ENCODE measurements around the gene NT5C. TPM values are rescaled to one million over a fixed set of nuclear protein-coding genes. Genes with fewer than 3 reads are reported as not detected.
"Not testable (repeated sequence)": the region's sequence is repeated elsewhere in the genome, so short reads cannot be mapped to it uniquely, and the experiment has no call there.

Gene NT5C
- total and polyA plus RNA-seq, 11 donors = 15.9 to 56.0 (median 24.7) TPM

DNA sequence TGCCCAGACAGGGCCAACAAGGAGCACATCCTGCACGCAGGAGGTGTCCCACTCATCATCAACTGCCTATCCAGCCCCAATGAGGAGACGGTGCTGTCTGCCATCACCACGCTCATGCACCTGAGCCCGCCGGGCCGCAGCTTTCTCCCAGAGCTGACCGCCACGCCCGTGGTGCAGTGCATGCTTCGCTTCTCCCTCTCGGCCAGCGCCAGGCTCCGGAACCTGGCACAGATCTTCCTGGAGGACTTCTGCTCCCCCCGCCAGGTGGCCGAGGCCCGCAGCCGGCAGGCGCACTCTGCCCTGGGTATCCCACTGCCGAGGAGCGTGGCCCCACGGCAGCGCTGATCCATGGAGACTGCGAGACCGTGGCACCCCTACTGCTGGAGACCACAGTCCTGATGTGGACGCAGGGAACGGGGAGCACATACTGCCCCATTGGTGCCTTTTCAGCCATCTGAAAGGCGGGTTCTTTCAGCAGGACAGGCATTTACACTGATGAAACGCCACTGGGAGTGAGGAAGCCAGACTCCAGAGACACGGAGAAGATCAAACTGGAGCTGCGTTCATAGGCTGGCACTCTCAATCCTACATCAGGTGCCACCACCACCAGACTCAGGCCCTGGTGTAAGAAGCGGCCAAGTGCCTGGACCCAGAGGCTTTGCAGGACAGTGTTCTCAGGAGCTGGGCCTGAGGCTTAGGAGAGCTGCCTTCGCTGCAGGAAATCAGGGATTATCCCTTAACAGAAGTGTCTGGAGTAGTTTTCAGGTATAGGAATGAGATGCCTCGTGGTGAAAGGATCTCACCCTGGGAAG lies 2.6 kb downstream of the NT5C start:
- Histone ChIP-seq H3K27ac (no peak overlapping the region), H3K4me1 (peaks cover 0 to 39% (median 15%) of the 10 kb centered on the region in 12 donors), H3K9me3 (no peaks in the 10 kb centered on the region), H3K36me3 (peaks cover 0 to 19% (median 11%) of the 10 kb centered on the region in 9 donors), H3K4me3 (no peak overlapping the region), H3K27me3 (no peaks in the 10 kb centered on the region)
- intact Hi-C loops (cut with DNase I) = loop anchor here in 1 of 10 donors (10.0 kb wide), 1 partner anchor 164 kb away; no protein-coding TSS in a partner anchor
- WGBS, 4 donors = 84 to 92% (median 89%) methylated on average over 17 to 33 of the region's 33 CpGs
- TF ChIP-seq POLR2A (IDR thresholded peaks at IDR 0.05) = no peak
- TF ChIP-seq, protein P1, sequence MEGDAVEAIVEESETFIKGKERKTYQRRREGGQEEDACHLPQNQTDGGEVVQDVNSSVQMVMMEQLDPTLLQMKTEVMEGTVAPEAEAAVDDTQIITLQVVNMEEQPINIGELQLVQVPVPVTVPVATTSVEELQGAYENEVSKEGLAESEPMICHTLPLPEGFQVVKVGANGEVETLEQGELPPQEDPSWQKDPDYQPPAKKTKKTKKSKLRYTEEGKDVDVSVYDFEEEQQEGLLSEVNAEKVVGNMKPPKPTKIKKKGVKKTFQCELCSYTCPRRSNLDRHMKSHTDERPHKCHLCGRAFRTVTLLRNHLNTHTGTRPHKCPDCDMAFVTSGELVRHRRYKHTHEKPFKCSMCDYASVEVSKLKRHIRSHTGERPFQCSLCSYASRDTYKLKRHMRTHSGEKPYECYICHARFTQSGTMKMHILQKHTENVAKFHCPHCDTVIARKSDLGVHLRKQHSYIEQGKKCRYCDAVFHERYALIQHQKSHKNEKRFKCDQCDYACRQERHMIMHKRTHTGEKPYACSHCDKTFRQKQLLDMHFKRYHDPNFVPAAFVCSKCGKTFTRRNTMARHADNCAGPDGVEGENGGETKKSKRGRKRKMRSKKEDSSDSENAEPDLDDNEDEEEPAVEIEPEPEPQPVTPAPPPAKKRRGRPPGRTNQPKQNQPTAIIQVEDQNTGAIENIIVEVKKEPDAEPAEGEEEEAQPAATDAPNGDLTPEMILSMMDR (IDR thresholded peaks at IDR 0.05) = no peak
- no peak for DNase-seq
- no peak for ATAC-seq

GRCh38 chr17:75127936-75128335 lies 3.6 kb downstream of the NT5C start:
- not testable (repeated sequence) for H3K27me3 ChIP-seq, ATAC-seq, H3K27ac ChIP-seq, H3K4me3 ChIP-seq, H3K9me3 ChIP-seq, DNase-seq
- Histone ChIP-seq H3K4me1 (peaks cover 0 to 42% (median 16%) of the 10 kb centered on the region in 12 donors), H3K36me3 (peaks cover 0 to 19% (median 11%) of the 10 kb centered on the region in 9 donors)
- intact Hi-C loops (cut with DNase I) = loop anchor here in 1 of 10 donors (10.0 kb wide), 1 partner anchor 163 kb away; no protein-coding TSS in a partner anchor
- WGBS, 4 donors = 92 to 97% (median 93%) methylated on average over 5 of the region's 5 CpGs

GRCh38 chr17:75126954-75127353 lies 4.6 kb downstream of the NT5C start:
- H3K4me3 ChIP-seq = no peak overlapping the region
- no peak for DNase-seq
- no peaks in the 10 kb centered on the region for H3K9me3 ChIP-seq
- no peak for ATAC-seq
- TF ChIP-seq, protein P1 (IDR thresholded peaks at IDR 0.05) = no peak
- TF ChIP-seq POLR2A (IDR thresholded peaks at IDR 0.05) = no peak
- WGBS, 4 donors = 85 to 97% (median 92%) methylated on average over 8 of the region's 8 CpGs
- H3K27ac ChIP-seq = no peak overlapping the region
- H3K27me3 ChIP-seq = no peaks in the 10 kb centered on the region
- H3K4me1 ChIP-seq = peaks cover 0 to 36% (median 11%) of the 10 kb centered on the region in 12 donors
- peaks cover 0 to 19% (median 11%) of the 10 kb centered on the region in 9 donors for H3K36me3 ChIP-seq
- intact Hi-C loops (cut with DNase I) = loop anchor here in 1 of 10 donors (10.0 kb wide), 1 partner anchor 162 kb away; no protein-coding TSS in a partner anchor

GRCh38 chr17:75125984-75126383 lies 5.6 kb downstream of the NT5C start:
- peaks cover 0 to 34% (median 9%) of the 10 kb centered on the region in 12 donors for H3K4me1 ChIP-seq
- no peaks in the 10 kb centered on the region for H3K9me3 ChIP-seq
- H3K27ac ChIP-seq = no peak overlapping the region
- no peak overlapping the region for H3K4me3 ChIP-seq
- no peaks in the 10 kb centered on the region for H3K27me3 ChIP-seq
- DNase-seq (no peak), ATAC-seq (no peak)
- no peak for TF ChIP-seq POLR2A (IDR thresholded peaks at IDR 0.05)
- TF ChIP-seq, protein P1 (IDR thresholded peaks at IDR 0.05) = no peak
- intact Hi-C loops (cut with DNase I) = loop anchor here in 1 of 10 donors (10.0 kb wide), 1 partner anchor 161 kb away; no protein-coding TSS in a partner anchor
- WGBS, 4 donors = 49 to 59% (median 54%) methylated on average over 3 of the region's 3 CpGs
- H3K36me3 ChIP-seq = peaks cover 0 to 26% (median 18%) of the 10 kb centered on the region in 9 donors
